Measurements from ENCODE around the gene APOB.

Gene APOB

GRCh38 chr2:21035974-21036707 lies 7.7 kb downstream of the APOB start:
- H3K36me3 ChIP-seq, result no peaks in the 10 kb centered on the region
- H3K4me3 ChIP-seq (ENCODE audit: low read depth, low read length), result no peak overlapping the region
- no peak for DNase-seq
- peaks cover 6% of the 10 kb centered on the region for H3K9me3 ChIP-seq (ENCODE audit: severe bottlenecking)
- no peak overlapping the region for H3K27ac ChIP-seq
- peaks cover 72% of the 10 kb centered on the region for H3K27me3 ChIP-seq (ENCODE audit: insufficient read depth, low read depth, severe bottlenecking)
- no peak for TF ChIP-seq CTCF (IDR thresholded peaks at IDR 0.05; ENCODE audit: low read depth, low read length)

- no peak overlapping the region for H3K27ac ChIP-seq
- peaks cover 74% of the 10 kb centered on the region for H3K27me3 ChIP-seq (ENCODE audit: insufficient read depth, low read depth, severe bottlenecking)
- no peaks in the 10 kb centered on the region for H3K36me3 ChIP-seq
- H3K9me3 ChIP-seq (ENCODE audit: severe bottlenecking), result peaks cover 6% of the 10 kb centered on the region
- no peak overlapping the region for H3K4me3 ChIP-seq (ENCODE audit: low read depth, low read length)
- no peak for DNase-seq
- no peak for TF ChIP-seq CTCF (IDR thresholded peaks at IDR 0.05; ENCODE audit: low read depth, low read length)
Observed at GRCh38 chr2:21035282-21035973, 8.4 kb downstream of the APOB start.

- Histone ChIP-seq H3K27me3 (ENCODE audit: insufficient read depth, low read depth, severe bottlenecking) (peaks cover 74% of the 10 kb centered on the region), H3K27ac (no peak overlapping the region)
- no peak for TF ChIP-seq CTCF (IDR thresholded peaks at IDR 0.05; ENCODE audit: low read depth, low read length)
Observed at GRCh38 chr2:21034972-21035279, 8.9 kb downstream of the APOB start.

GRCh38 chr2:21034156-21034971 lies 9.5 kb downstream of the APOB start:
- Histone ChIP-seq H3K27me3 (ENCODE audit: insufficient read depth, low read depth, severe bottlenecking) (peaks cover 72% of the 10 kb centered on the region), H3K4me3 (ENCODE audit: low read depth, low read length) (no peak overlapping the region), H3K9me3 (ENCODE audit: severe bottlenecking) (peaks cover 6% of the 10 kb centered on the region), H3K36me3 (no peaks in the 10 kb centered on the region), H3K27ac (no peak overlapping the region)
- no peak for TF ChIP-seq CTCF (IDR thresholded peaks at IDR 0.05; ENCODE audit: low read depth, low read length)
- no peak for DNase-seq

More at GRCh38 chr2:21034972-21035279, 8.9 kb downstream of the APOB start:
- Histone ChIP-seq H3K36me3 (no peaks in the 10 kb centered on the region), H3K4me3 (ENCODE audit: low read depth, low read length) (no peak overlapping the region), H3K9me3 (ENCODE audit: severe bottlenecking) (peaks cover 6% of the 10 kb centered on the region)
- no peak for DNase-seq

- no peak for DNase-seq
- H3K27me3 ChIP-seq (ENCODE audit: insufficient read depth, low read depth, severe bottlenecking), result peaks cover 72% of the 10 kb centered on the region
- H3K4me3 ChIP-seq (ENCODE audit: low read depth, low read length), result no peak overlapping the region
- no peak for TF ChIP-seq CTCF (IDR thresholded peaks at IDR 0.05; ENCODE audit: low read depth, low read length)
- peaks cover 6% of the 10 kb centered on the region for H3K9me3 ChIP-seq (ENCODE audit: severe bottlenecking)
- no peak overlapping the region for H3K27ac ChIP-seq
- H3K36me3 ChIP-seq, result no peaks in the 10 kb centered on the region
Observed at GRCh38 chr2:21033237-21034155, 10.4 kb downstream of the APOB start.
